Colon (tissue), 2 donors: ENCODE measurements around the gene CUEDC1.

ENCODE experiments used
- FAIRE-seq: peaks from 2 replicates; lab custom pipeline; 2012; peaks lifted over from hg19 to GRCh38; lab: Jason Lieb, UNC
- donor health status: control.
- donor health status: control.

The CUEDC1 gene

DNA sequence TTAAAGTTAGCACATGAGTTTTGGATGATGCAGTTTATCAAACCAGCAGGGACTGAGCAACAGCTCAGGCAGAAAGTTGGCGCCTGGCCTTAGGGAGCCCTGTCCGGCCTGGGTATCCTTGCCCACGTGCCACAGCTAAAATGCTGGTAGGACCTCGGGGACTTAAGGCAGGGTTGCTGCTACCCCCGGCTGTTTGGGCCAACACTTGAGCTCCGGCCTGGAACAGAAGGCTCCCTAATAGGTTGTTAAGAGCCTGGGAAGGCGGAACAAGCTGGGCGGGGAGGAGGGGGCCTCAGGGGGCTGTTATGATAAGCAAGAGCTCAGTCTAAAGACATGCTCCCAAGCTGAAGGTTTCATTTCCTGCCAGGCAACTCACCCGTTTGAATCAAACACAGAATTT lies 39.7 kb downstream of the CUEDC1 start:
- no peak for FAIRE-seq

DNA sequence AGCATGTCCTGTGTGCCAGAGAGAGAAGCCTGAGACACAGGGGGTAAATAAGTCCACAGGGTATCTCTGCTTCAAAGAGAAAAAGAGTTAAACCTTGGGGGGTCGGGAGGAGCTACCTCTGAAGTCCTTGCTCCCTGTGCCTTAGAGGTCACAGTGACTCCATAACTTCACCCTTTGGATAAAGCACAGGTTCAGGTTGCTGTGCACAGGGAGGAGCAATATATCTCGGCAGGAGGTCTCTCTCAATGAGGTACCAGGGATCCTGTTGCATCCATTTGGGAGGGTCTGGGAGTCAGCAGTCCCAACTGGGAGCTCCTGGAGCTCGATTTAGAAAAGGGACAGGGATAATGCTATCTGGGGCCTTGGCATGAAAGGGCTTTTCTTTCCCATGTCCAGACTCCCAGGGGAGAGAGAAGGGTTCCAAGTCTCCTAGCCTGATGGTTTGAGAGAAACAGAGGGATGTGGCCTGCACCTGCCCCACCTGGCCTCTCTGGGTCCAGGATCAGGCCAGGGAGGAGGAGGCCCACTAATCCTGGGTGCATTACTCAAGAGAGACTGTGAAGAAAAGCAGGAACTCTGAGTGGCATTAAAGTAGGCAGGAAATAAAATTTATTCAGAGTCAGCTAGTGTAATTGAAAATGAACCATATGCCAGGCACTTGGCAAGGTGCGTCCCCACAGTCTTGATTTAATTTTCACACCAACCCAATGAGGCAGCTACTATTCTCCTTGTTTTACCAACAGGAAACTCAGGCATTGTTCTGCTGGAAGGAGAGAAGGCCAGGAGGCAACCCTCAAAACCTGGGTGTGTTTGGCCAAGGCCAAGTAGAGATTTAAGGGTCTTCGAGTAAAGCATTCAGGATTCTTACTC lies 40.7 kb downstream of the CUEDC1 start:
- no peak for FAIRE-seq

DNA sequence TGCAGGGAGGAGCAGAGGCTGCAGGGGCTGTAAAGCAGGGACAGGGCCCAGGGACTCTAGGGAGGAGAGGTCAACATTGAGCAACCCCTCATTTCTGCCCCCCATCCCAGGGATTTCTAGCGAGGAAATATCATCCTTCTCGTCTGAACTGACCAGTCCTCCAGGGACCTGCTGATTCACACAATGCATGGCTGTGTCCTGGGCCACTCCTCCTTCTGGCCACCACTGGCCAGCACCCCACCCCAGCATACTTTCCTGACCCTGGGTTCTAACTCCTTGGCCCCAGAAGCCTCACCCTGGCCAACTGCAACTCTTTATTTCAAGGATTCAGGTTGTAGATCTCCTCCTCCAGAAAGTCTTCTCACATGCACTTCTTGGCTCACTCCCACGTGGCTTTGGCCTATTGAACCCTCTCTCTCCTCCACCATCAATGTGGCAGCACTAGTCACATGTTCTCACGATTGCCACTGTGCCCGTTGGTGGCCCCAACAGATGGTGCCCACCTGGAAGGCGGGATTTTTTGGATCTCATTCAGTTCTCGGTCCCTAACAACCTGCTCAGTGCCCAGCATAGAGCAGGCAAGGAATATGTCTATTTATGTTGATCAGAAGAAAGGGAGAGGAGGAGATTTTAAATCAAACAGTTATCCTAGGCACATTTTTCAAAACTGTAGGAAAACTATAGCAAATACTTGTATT lies 41.5 kb downstream of the CUEDC1 start:
- FAIRE-seq, result no peak

DNA sequence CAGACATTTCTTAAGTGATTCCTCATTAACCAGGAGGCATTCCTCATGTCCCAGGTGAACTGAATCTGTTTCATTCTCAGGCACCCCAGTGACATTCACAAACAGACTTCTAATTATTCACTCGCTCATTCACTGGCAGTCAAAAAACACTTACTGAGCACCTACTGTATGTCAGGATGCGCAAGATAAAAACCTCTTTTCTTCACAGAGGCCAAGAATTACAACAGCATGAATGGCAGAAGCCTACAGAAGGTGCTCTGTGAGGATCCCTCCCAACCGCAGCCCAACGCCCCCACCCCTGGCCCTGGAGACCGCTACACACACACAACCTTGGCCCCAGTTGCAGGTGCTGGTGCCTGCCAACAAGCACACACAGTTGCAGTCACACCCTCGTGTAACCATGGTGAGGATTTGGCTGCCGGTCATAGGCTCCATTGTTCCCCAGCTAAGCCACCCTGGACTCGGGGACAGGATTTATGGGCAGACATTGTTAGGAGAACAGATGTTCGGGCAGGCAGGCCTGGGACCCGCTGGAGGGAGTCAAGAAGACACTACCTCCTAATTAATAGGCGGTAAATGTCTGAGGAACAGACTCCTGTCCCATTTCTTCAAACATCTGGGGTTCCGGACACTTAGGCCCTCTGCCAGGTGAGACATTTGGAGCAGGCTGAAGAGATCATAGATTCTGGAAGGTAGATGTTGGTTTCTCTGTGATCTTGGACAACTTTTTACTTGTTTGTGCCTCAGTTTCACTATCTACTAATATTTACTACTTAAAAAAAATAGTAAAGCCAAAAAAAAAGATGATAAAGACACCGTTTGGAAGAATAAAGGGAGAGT lies 43.2 kb downstream of the CUEDC1 start:
- no peak for FAIRE-seq

DNA sequence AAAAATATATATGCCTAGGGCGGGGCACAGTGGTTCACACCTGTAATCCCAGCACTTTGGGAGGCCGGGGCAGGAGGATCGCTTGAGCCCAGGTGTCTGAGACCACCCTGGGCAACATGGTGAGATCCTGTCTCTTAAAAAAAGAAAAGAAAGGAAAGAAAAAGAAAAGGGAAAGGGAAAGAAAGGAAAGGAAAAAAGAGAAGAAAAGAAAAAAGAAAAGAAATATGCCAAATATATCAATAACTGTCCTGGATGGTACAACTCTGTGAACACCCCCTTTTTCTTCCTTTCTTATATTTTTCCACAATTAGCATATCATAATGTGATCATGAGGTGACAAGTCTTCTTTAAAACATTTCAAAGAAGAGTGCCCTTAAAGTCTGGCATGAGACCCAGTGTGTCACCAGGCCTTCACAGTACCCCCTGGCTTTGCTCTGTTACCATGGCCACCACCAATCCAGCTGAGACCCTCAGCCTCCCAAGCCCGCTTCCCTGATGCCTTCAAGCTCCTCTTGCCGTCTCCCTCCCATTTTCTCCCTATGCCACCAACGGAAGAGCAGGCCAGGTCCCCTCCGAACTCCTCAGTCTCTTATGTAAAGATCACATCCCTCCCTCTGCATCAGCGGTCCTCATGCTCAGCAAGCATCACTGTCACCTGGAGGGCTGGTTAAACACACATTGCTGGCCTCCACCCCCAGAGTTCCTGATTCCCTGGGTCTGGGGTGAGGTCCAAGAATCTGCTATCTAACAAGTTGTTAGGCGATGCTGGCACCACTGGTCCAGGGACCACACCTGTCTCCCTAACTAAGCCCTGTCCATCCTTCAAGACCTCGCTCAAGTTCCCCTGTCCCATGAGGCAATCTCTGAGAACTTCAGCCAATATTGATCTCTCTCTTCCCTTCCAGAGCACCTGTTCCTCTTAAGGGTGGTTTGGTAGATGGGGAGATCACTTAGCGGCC lies 44.5 kb downstream of the CUEDC1 start:
- no peak for FAIRE-seq

DNA sequence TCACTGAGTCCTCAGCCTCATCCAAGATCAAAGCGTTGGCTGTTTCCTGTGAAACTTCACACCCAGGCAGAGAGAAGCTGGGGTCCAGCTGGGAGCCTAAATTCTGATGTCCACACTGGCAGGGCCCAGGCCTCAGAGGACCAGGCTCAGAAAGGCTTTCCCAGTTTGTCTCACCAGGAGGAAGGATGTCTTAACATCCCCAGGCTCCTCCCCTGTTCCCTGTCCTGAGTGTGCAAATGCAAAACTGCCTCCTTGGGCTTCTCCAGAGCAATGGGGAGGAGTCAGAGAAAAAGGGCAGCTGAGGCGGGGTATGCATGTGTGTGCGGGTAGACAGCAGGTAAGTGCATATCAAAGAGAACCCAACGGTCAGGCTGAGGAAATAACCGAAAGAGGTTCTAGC lies 45.7 kb downstream of the CUEDC1 start:
- no peak for FAIRE-seq

DNA sequence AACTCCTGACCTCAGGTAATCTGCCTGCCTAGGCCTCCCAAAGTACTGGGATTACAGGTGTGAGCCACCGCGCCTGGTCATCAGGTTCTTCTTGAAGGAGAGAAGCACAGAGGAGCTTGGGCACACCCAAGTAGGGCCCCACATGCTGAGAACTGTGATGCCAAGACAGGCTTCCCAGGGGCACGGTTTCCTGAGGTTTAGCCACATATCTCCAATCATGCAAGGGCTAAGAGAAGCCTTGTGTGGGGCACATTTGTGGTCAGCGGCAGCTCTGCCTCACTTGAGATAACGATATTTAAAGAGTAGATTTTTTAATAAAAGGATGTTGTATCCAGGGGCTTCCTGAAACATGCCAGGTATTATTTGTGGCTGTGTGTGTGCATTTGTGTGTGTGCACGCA lies 46.9 kb downstream of the CUEDC1 start:
- no peak for FAIRE-seq

DNA sequence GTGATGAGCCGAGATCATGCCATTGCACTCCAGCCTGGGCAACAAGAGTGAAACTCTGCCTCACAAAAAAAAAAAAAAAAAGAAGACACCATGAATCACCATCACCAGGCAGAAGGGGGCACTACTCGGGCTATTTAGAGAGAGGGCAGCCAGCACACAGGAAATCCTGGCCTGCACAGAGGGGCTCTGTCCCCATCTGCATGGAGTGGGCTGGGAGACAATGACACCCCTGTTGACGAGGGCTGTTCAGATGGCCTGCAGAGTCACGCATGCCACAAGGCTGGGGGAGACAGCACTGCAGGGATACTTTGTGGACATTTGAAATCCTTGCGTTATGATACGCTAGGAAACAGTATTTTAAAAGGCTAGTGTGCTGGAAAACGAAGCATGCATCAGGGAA lies 48.3 kb downstream of the CUEDC1 start:
- FAIRE-seq, result no peak

DNA sequence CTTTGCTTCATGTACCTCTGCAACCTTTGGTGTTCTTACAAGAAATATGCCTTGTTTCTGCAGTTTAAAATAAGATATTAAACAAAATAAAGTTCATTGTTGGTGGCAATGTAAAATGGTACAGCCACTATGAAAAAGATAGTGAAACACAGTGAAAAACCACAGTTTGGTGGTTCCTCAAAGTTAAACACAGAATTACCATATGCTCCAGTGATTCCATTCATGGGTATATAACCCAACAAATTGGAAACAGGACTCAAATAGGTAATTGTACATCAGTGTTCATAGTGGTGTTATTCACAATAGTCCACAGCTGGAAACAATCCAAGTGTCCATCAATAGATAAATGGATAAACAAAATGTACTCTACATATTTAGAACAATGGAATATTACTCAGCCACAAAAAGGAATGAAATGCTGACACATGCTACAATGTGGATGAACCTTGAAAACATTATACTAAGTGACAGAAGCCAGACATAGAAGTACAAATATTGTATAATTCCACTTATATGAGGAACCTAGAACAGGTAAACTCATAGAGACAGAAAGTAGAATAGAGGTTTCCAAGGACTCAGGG lies 49.2 kb downstream of the CUEDC1 start:
- no peak for FAIRE-seq

DNA sequence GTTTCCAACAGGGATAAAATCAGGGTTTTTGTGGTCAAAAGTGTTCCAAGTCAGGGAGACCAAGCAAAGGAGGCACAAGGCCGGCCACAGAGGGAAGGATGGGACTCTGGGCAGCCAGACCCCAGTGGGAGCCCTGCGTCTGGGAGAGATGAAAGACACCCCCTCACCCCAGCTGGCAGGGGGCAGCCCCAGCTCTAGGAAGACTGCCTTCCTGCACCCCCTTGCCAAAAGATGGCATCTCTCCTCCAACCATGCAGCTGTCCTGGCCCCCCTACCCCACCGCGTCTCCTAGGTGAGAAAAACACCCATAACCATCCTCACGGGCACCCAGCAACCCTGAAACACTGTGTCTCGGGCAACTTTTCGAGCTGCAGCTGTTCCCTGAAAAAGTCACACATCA lies 51.3 kb downstream of the CUEDC1 start:
- FAIRE-seq, result no peak

DNA sequence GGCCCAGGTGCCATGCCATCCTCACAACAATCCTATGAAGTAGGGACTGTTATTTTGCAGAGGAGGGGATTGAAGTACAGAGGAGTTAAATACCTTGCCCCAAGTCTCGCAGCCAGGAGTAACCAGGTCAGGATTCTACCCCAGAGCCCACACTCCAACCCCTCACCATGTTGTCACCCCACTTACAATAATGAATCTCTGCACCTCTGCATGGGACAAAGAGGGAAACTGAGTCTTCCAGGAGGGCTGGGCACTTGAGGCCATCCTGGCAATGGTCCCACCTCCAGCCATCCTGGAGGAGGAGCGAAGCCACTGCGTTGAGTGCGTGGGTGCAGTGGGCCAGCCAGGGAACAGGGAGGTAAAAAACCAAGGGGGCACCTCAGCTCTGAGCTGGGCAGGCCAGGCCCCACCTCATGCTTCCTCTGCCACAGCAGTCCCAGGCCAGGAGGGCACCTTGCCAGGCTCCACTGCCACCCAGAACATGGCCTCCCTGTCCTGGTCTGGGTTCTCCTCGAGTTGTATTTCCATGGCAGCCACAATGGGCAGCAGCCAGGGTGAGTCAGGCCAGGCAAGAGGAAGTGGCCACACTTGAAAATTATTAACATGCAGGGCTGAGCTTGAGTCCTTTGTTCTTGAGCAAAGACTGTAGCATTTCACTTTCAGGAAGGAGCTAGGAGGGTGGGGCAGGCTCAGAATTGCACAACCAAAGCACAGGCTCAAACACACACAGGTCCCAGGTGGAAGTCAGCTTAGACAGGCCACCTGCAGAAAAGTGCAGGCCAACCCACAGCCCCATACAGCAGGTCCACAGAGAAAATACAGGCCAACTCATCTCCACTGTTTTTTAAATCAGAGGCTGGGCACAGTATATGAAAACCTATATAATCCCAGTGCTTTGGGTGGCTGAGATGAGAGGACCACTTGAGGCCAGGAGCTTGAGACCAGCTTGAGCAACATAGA lies 52.1 kb downstream of the CUEDC1 start:
- no peak for FAIRE-seq

DNA sequence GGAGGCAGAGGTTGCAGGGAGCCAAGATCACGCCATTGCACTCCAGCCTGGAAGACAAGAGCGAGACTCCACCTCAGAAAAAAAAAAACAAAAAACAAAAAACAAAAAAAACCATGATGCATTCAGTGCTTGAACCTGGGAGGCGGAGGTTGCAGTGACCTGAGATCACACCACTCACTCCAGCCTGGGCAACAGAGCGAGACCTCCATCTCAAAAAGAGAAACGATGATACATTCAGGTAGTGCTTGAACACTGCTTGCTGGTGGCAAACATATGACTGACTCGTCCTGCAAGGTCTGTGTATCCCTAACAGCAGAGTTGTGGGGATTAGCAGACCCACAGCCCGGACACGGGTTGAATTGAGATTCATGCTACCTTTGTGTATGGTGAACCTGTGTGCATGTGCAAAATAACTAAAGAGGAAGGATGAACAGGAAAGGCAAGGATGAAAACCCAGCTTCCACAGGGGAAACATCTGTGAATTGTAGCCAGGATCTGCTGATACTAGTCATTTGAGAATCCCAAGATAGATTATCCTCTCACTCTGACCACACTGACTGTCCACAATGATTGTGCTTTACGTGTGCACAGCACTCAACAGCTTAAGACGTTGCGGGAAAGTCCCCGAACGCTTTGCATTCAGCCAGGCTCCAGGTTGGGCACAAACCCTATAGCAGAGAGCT lies 53.0 kb downstream of the CUEDC1 start:
- no peak for FAIRE-seq

DNA sequence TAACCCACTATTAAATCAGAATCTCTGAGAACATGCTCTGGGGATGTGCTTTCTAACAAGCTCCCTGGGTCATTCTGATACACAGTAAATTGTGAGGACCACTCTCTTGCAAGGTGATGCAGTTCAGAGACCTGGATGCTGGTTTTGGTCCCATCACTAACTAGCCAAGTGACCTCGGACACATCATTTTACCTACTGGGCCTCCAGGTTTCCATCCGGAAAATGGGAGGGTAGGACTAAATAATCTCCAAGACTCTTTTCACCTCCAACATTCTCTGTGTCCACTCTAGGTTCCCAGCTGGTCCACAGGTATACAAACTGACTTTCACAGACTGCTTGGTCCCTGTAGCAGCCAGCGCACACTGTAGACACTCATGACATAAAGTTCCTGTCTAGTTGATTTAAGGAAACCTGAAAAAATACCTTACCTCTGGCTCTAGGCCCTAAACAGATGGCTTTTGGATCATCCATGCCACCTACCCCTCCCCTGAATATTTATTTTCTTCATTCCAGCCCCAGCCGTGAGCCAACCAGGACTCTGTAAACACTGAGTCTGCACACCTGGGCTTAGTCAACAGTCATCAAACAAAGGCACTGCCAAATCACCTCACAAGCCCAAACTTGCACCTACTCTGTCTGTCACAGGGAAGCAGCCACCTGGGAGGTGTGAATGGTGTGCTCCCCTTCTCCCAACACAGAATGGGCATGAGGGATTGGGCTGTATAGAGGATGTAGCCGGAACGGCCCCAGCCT lies 54.0 kb downstream of the CUEDC1 start:
- no peak for FAIRE-seq

DNA sequence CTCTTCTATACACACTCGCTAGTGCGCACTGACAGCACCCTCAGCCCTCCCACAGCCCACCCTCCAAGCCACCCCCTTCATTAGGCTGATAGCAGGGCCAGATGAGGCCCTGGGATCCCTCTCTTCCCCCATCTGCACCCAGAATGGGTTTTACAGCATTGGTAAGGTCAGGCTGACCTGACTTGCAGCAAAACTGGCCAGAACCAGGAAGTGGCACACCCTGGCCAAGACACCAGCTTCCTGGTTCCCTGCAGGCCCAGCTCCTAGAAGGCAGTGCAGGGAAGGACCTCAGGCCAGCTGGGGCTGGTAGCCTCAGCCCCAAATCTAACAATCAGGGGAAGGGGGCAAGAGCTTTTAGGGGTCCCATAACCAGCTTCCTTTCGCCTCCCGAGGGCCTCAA lies 55.4 kb downstream of the CUEDC1 start:
- no peak for FAIRE-seq

DNA sequence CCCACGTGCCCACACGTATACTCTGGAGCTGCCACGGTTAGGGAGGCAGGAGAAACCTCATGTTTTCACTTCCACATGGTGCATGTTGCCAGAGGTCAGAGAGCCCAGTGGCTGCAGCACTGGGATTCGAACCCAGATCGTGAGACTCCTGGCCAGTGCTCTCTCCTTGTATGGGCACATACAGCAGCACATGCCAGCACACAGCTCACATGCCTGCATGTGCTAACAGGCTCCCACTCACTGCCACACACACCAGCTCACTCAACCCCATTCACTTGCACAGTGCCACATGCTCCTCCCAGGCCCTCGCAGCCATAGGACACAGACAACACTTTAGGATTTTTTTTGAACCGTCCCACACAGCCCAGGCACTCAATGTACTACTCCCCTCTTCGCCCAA lies 55.8 kb downstream of the CUEDC1 start:
- no peak for FAIRE-seq

DNA sequence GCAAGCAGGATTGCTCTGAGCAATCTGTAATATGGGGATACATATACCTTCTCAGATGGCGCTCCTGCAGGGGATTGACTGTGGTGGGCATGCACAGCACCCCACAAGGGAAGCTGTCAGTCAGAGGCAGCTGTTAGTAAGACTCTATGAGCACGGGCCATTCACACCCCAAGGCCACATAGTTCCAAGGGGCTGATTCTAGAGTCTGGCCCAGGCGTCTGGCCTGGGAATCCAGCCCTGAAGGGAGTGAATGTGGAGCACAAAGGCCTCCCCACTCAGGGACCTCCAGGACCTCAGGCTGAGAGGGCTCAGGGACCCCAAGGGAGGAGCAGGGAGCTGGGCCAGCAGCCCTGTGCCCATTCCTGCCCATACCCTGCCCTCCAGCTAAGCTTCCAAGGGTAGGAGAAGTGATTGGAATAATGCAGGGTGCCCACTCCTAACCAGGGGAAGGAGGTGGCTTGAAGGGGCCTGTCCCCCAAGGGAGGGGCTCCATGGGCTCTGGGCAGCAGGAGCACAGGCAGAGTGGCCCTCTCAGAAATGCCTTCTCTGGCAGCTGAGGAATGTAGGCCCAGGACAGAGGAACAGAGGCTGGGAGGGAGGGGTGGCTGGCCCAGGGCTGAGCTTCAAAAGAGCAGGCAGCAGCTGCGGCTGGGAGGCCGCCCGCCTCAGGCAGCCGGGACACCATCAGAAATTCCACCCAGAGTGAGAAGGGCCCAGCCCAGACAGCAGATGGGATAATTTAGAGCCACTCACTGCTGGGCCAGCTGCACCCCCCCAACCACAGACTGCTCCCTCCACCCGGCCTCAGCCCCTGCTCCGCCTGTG lies 56.5 kb downstream of the CUEDC1 start:
- no peak for FAIRE-seq

DNA sequence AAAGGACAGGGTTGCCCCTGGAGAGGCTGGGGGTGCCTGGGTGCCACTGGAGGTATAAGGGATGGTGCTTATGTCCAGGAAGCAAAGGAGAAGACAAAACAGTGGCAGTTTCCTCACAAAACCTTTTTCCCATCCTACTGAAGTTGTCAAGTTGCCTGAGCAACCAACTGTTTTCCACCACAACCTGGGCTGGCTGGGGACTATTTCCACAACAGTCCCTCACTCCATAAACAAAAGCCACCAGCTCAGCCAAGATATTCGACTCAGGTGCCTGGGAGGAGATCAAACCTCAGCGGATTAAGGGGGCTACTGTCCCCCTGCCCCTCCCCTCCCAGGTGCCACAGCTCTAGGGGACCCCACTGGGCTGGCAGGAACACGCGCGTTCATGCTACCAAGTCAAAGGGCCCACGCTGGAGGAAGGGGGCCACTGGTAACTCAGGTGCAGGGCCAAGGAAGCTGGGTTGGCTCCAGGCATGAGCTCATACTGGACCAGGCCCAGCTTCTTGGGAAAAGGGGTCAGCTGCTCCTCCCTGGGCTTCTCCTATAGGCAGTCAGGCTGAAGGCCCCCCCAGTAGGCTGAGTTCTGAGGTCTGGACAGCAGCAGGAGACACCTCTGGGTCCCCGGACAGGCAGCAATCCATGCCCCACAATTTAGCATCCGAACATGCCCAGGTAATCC lies 59.7 kb downstream of the CUEDC1 start:
- FAIRE-seq, result no peak
